ENCODE data around the gene ADSS2.

The ADSS2 gene

GRCh38 chr1:244388961-244389360, 62.7 kb downstream of the ADSS2 start:
- TF ChIP-seq, protein P1, sequence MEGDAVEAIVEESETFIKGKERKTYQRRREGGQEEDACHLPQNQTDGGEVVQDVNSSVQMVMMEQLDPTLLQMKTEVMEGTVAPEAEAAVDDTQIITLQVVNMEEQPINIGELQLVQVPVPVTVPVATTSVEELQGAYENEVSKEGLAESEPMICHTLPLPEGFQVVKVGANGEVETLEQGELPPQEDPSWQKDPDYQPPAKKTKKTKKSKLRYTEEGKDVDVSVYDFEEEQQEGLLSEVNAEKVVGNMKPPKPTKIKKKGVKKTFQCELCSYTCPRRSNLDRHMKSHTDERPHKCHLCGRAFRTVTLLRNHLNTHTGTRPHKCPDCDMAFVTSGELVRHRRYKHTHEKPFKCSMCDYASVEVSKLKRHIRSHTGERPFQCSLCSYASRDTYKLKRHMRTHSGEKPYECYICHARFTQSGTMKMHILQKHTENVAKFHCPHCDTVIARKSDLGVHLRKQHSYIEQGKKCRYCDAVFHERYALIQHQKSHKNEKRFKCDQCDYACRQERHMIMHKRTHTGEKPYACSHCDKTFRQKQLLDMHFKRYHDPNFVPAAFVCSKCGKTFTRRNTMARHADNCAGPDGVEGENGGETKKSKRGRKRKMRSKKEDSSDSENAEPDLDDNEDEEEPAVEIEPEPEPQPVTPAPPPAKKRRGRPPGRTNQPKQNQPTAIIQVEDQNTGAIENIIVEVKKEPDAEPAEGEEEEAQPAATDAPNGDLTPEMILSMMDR (IDR thresholded peaks at IDR 0.05; ENCODE audit: control insufficient read depth, extremely low read depth, insufficient read depth) = no peak
- H3K4me3 ChIP-seq (ENCODE audit: low read depth, low read length) = no peak overlapping the region
- DNase-seq (ENCODE audit: low read depth) = no peak

GRCh38 chr1:244387415-244387814, 64.3 kb downstream of the ADSS2 start:
- DNase-seq (ENCODE audit: low read depth) = no peak
- no peak overlapping the region for H3K4me3 ChIP-seq (ENCODE audit: low read depth, low read length)
- TF ChIP-seq, protein P1 (IDR thresholded peaks at IDR 0.05; ENCODE audit: control insufficient read depth, extremely low read depth, insufficient read depth) = no peak

DNA sequence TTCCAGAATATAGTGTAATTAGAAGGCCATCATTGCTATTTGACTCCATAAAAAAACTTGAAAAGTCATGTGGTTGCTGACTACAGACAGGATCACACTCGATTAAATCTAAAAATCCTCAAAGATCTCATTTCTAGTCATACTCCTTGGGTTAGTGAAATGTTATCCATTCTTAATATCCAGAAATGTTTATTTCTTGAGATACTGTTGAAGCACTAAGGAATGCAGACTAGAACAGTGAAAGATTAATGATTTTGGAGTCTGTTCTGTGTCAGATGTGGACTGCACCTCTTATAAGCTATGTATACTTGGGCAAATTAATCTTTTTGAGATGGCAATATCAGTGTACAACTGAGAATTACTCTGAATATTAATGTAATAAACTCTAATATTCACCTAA, 65.1 kb downstream of the ADSS2 start:
- TF ChIP-seq, protein P1 (IDR thresholded peaks at IDR 0.05; ENCODE audit: control insufficient read depth, extremely low read depth, insufficient read depth) = no peak
- H3K4me3 ChIP-seq (ENCODE audit: low read depth, low read length) = no peak overlapping the region
- DNase-seq (ENCODE audit: low read depth) = no peak

GRCh38 chr1:244384066-244384465, 67.6 kb downstream of the ADSS2 start:
- TF ChIP-seq, protein P1 (IDR thresholded peaks at IDR 0.05; ENCODE audit: control insufficient read depth, extremely low read depth, insufficient read depth) = no peak
- no peak for DNase-seq (ENCODE audit: low read depth)
- no peak overlapping the region for H3K4me3 ChIP-seq (ENCODE audit: low read depth, low read length)

GRCh38 chr1:244383278-244383884, 68.3 kb downstream of the ADSS2 start:
- DNase-seq (ENCODE audit: low read depth) = no peak
- H3K4me3 ChIP-seq (ENCODE audit: low read depth, low read length) = no peak overlapping the region
- TF ChIP-seq, protein P1 (IDR thresholded peaks at IDR 0.05; ENCODE audit: control insufficient read depth, extremely low read depth, insufficient read depth) = no peak

GRCh38 chr1:244381878-244382565, 69.7 kb downstream of the ADSS2 start:
- DNase-seq (ENCODE audit: low read depth) = no peak
- no peak overlapping the region for H3K4me3 ChIP-seq (ENCODE audit: low read depth, low read length)
- TF ChIP-seq, protein P1 (IDR thresholded peaks at IDR 0.05; ENCODE audit: control insufficient read depth, extremely low read depth, insufficient read depth) = no peak

DNA sequence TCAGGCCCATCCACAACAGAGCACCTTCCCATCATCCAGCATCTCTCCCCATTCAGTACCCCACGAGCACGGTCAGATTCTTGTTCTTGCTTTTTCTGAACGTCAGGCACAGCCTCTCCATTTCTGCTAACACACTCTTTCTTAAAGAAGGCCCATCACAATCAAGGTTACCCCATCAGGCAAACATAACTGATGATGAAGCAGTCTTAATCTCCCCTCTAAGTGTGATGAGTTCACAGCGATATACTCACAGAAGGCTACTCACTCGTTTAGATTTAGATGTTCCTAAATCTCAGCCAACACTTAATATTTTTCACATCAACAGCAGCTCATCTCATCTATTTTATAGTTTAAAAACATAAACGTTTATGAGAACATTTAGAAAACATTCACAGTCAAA, 75.6 kb downstream of the ADSS2 start:
- TF ChIP-seq, protein P1 (IDR thresholded peaks at IDR 0.05; ENCODE audit: control insufficient read depth, extremely low read depth, insufficient read depth) = no peak
- H3K4me3 ChIP-seq (ENCODE audit: low read depth, low read length) = no peak overlapping the region
- no peak for DNase-seq (ENCODE audit: low read depth)
